Measurements from ENCODE around the gene GSS.

- TF ChIP-seq CTCF (IDR thresholded peaks at IDR 0.05) (no peak), POLR2A (IDR thresholded peaks at IDR 0.05) (no peak), POLR2AphosphoS5 (IDR thresholded peaks at IDR 0.05) (no peak)
Observed at GRCh38 chr20:34987288-34988190, 31.9 kb upstream of the GSS start.

Measured in gastroesophageal sphincter (tissue), 3 donors.